ENCODE data around the gene GJB1.
"Not testable (repeated sequence)": the region's sequence is repeated elsewhere in the genome, so short reads cannot be mapped to it uniquely, and the experiment has no call there.

- not testable (repeated sequence) for TF ChIP-seq CTCF (tag by site-specific recombination; IDR thresholded peaks at IDR 0.05); YY1 (tag by site-specific recombination; IDR thresholded peaks at IDR 0.05); ZBTB10 (tag by site-specific recombination; IDR thresholded peaks at IDR 0.05); ZNF157 (tag by site-specific recombination; IDR thresholded peaks at IDR 0.05); ATF2 (tag by site-specific recombination; IDR thresholded peaks at IDR 0.05; ENCODE audit: low read depth); ZNF449 (tag by site-specific recombination; IDR thresholded peaks at IDR 0.05); ZNF350 (tag by site-specific recombination; IDR thresholded peaks at IDR 0.05); ZNF274 (IDR thresholded peaks at IDR 0.05; ENCODE audit: low read length); ZNF274 (tag by site-specific recombination; IDR thresholded peaks at IDR 0.05; ENCODE audit: borderline replicate concordance)
- TF ChIP-seq ZNF558 (tag by site-specific recombination; IDR thresholded peaks at IDR 0.05) (peak; percentile 73), ZNF654 (tag by site-specific recombination; IDR thresholded peaks at IDR 0.05; ENCODE audit: low read depth) (peak; percentile 45; the same call in 1 of the 2 replicates)
Observed at GRCh38 chrX:71180579-71181265, 42.3 kb upstream of the GJB1 start.

All from HEK293 (cell line).